ENCODE data around the gene SLC40A1.

DNA sequence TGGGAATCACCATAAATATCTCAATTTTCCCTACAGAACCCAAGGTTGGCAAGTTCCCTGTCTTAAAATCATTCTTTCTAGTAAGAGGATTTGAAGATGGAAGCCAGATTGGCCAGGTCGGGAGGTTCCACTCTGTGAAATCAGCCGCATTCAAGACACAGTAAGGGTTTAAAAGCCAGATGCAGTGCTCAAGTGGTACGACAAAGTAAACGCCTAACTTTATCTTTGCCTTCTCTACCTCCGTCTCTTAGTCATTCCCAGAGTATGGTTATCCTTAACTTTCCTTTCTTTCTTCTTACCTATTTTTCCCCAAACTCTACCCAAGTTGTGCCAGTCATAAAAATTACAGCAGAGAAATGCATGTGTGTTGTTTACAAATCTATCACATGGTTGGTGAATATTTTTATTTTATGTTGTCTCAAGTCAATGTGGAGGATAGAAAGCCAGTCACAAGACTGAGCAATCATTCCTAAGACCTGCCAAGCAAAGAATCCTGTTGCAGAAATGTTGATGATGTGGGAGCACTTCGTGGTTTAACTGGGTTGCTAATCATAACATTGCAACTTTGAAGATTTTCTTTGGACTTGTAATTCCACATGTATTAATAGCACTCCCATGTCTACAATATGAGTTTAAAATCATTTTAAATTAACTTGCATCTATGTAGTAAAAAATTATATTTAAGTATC lies 62.6 kb downstream of the SLC40A1 start:
- TF ChIP-seq EZH2 (IDR thresholded peaks at IDR 0.05; ENCODE audit: low read length, missing control alignments) = no peak
- TF ChIP-seq, protein P1, sequence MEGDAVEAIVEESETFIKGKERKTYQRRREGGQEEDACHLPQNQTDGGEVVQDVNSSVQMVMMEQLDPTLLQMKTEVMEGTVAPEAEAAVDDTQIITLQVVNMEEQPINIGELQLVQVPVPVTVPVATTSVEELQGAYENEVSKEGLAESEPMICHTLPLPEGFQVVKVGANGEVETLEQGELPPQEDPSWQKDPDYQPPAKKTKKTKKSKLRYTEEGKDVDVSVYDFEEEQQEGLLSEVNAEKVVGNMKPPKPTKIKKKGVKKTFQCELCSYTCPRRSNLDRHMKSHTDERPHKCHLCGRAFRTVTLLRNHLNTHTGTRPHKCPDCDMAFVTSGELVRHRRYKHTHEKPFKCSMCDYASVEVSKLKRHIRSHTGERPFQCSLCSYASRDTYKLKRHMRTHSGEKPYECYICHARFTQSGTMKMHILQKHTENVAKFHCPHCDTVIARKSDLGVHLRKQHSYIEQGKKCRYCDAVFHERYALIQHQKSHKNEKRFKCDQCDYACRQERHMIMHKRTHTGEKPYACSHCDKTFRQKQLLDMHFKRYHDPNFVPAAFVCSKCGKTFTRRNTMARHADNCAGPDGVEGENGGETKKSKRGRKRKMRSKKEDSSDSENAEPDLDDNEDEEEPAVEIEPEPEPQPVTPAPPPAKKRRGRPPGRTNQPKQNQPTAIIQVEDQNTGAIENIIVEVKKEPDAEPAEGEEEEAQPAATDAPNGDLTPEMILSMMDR (conservative IDR thresholded peaks at IDR 0.05 in 1 of 2, IDR thresholded peaks at IDR 0.05 in 1 of 2; ENCODE audit: low read depth in 1 of 2, low read length in 2 of 2) = no peak
